ENCODE measurements around the gene CXCL5. TPM values are rescaled to one million over a fixed set of nuclear protein-coding genes. Genes with fewer than 3 reads are reported as not detected.

CXCL5 gene
- total RNA-seq, 1 experiment from 2014 or later: 0.10 TPM

DNA sequence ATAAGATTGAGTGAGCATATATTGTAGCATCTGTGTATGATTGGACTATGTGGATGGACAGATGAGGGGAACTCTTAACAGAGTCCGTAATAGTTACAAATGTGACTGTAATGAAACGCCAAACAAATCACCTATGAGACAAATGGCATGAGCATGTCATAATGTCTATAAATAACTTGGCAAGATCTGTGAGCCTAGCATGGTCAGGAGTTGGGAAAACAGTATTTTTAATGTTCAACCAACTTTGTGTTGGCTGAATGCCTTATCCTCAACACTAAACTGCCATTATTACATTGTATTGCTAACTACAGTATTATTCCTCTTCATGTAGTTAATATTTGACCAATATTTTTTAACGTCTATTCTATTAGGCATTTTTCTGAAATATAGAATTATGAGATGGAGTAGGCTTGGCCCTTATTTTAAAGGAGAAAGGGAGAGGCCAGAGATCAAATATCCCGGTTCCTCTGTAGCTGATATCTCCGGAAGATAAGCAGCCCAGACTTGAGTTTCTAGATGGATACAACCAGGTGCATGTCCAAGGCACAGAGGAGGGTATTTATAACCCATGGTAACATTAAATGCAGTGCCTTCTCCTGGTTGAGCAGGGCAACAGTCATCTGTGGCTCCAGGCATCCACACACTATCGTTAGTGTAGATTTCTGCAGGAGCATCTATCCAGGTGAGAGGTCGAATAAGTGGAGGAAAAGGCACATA, 49.3 kb downstream of the CXCL5 start:
- in situ Hi-C loops (cut with HindIII; ENCODE audit: low pct_unique_long_range_greater_than_20kb, low sequenced_read_pairs): no loop called here
- Histone ChIP-seq H3K4me1 (ENCODE audit: control insufficient read depth, insufficient read depth, low read length) (no peaks in the 10 kb centered on the region), H3K4me3 (ENCODE audit: low read depth in 2 of 2, low read length in 2 of 2) (no peak overlapping the region), H3K27ac (ENCODE audit: low read length) (no peak overlapping the region), H3K36me3 (ENCODE audit: control insufficient read depth, insufficient read depth, low read length) (no peaks in the 10 kb centered on the region), H3K9me3 (ENCODE audit: control insufficient read depth, insufficient read depth, low read depth, low read length) (no peaks in the 10 kb centered on the region), H3K27me3 (ENCODE audit: control insufficient read depth, insufficient read depth, low read length) (no peaks in the 10 kb centered on the region)
- POLR2A ChIA-PET: no interaction called here
- CTCF ChIA-PET: no interaction called here
- intact Hi-C loops (cut with micrococcal nuclease; ENCODE audit: unreplicated experiment): no loop called here
- no peak for DNase-seq (ENCODE audit: low read depth, low spot score)
- no TSS peak for BruUV-seq (replicated peaks)
- TF ChIP-seq REST (IDR thresholded peaks at IDR 0.05; ENCODE audit: insufficient read depth in 1 of 2, low read depth in 2 of 2, low read length in 1 of 2) (no peak), SIN3A (IDR thresholded peaks at IDR 0.05; ENCODE audit: borderline replicate concordance, insufficient read depth, low read depth, low read length) (no peak), TCF7L2 (IDR thresholded peaks at IDR 0.05; ENCODE audit: low read depth, low read length) (no peak), POLR2AphosphoS5 (IDR thresholded peaks at IDR 0.05; ENCODE audit: low read depth, low read length) (no peak), CTCF (IDR thresholded peaks at IDR 0.05) (no peak)
- ATAC-seq: no peak

- in situ Hi-C loops (cut with HindIII; ENCODE audit: low pct_unique_long_range_greater_than_20kb, low sequenced_read_pairs): no loop called here
- TF ChIP-seq REST (IDR thresholded peaks at IDR 0.05; ENCODE audit: insufficient read depth in 1 of 2, low read depth in 2 of 2, low read length in 1 of 2) (no peak), TCF7L2 (IDR thresholded peaks at IDR 0.05; ENCODE audit: low read depth, low read length) (no peak), CTCF (IDR thresholded peaks at IDR 0.05) (no peak), SIN3A (IDR thresholded peaks at IDR 0.05; ENCODE audit: borderline replicate concordance, insufficient read depth, low read depth, low read length) (no peak), POLR2AphosphoS5 (IDR thresholded peaks at IDR 0.05; ENCODE audit: low read depth, low read length) (no peak)
- no TSS peak for BruUV-seq (replicated peaks)
- ChIA-PET CTCF (no interaction called here), POLR2A (interaction anchor here (0.7 kb wide), 1 partner anchor 14 kb away, joined by 3 read pairs; no protein-coding TSS in a partner anchor)
- no peak overlapping the region for H3K4me3 ChIP-seq (ENCODE audit: low read depth in 2 of 2, low read length in 2 of 2)
- intact Hi-C loops (cut with micrococcal nuclease; ENCODE audit: unreplicated experiment): no loop called here
- H3K9me3 ChIP-seq (ENCODE audit: control insufficient read depth, insufficient read depth, low read depth, low read length): no peaks in the 10 kb centered on the region
- ATAC-seq (no peak), DNase-seq (ENCODE audit: low read depth, low spot score) (no peak)
- no peaks in the 10 kb centered on the region for H3K36me3 ChIP-seq (ENCODE audit: control insufficient read depth, insufficient read depth, low read length)
- H3K27me3 ChIP-seq (ENCODE audit: control insufficient read depth, insufficient read depth, low read length): no peaks in the 10 kb centered on the region
- H3K4me1 ChIP-seq (ENCODE audit: control insufficient read depth, insufficient read depth, low read length): no peaks in the 10 kb centered on the region
- H3K27ac ChIP-seq (ENCODE audit: low read length): no peak overlapping the region
Observed at GRCh38 chr4:73948291-73948690, 50.2 kb downstream of the CXCL5 start.

All from Panc1 (cell line).